HPDE6-E6E7 (cell line): Measurements from ENCODE around the gene MED10.

Source experiments
- DNase-seq: peaks from one replicate; pipeline ENCODE4 v3.0.0; 2011; ENCODE audit warnings: missing footprints; ENCODE audit errors: extremely low spot score

MED10 gene

GRCh38 chr5:6399980-6400910 lies 21.9 kb upstream of the MED10 start:
- peak; percentile 56 for DNase-seq

- no peak for DNase-seq
Measured at GRCh38 chr5:6398570-6399230, 20.4 kb upstream of the MED10 start.

- DNase-seq, result no peak
Measured at GRCh38 chr5:6397536-6398269, 19.4 kb upstream of the MED10 start.

GRCh38 chr5:6396836-6397535 lies 18.6 kb upstream of the MED10 start:
- DNase-seq, result no peak

GRCh38 chr5:6396043-6396442 lies 17.7 kb upstream of the MED10 start:
- no peak for DNase-seq

GRCh38 chr5:6395621-6396020 lies 17.3 kb upstream of the MED10 start:
- DNase-seq, result no peak

GRCh38 chr5:6395102-6395445 lies 16.7 kb upstream of the MED10 start:
- DNase-seq, result no peak

GRCh38 chr5:6394429-6395101 lies 16.2 kb upstream of the MED10 start:
- no peak for DNase-seq

GRCh38 chr5:6393596-6394194 lies 15.3 kb upstream of the MED10 start:
- no peak for DNase-seq

GRCh38 chr5:6392561-6392960 lies 14.2 kb upstream of the MED10 start:
- DNase-seq, result no peak

GRCh38 chr5:6391151-6391550 lies 12.8 kb upstream of the MED10 start:
- DNase-seq, result no peak

GRCh38 chr5:6389946-6390530 lies 11.7 kb upstream of the MED10 start:
- DNase-seq, result no peak

- no peak for DNase-seq
Measured at GRCh38 chr5:6389397-6389796, 11.1 kb upstream of the MED10 start.

GRCh38 chr5:6387970-6388369 lies 9.6 kb upstream of the MED10 start:
- DNase-seq, result no peak

GRCh38 chr5:6386271-6386670 lies 7.9 kb upstream of the MED10 start:
- DNase-seq, result no peak

- no peak for DNase-seq
Measured at GRCh38 chr5:6384856-6385255, 6.5 kb upstream of the MED10 start.

GRCh38 chr5:6383376-6383775 lies 5.0 kb upstream of the MED10 start:
- DNase-seq, result no peak

GRCh38 chr5:6379246-6379645 lies 899 bp upstream of the MED10 start:
- DNase-seq, result no peak

- no peak for DNase-seq
Measured at GRCh38 chr5:6378766-6379103, 388 bp upstream of the MED10 start.

- DNase-seq, result no peak
Measured at GRCh38 chr5:6377582-6377904, 804 bp downstream of the MED10 start.

- DNase-seq, result no peak
Measured at GRCh38 chr5:6376974-6377520, 1.3 kb downstream of the MED10 start.
